ENCODE results near the gene ZNF493.
A peak's percentile ranks its signal among the peaks of the same experiment; 100 is the strongest.

ZNF493 gene

GRCh38 chr19:21396893-21397572, at the start of gene ZNF493:
TSS of gene ZNF493 (plus strand) at chr19:21397133. CDS start at chr19:21397238, 105 bp downstream.
- peak; percentile 97 for DNase-seq

DNA sequence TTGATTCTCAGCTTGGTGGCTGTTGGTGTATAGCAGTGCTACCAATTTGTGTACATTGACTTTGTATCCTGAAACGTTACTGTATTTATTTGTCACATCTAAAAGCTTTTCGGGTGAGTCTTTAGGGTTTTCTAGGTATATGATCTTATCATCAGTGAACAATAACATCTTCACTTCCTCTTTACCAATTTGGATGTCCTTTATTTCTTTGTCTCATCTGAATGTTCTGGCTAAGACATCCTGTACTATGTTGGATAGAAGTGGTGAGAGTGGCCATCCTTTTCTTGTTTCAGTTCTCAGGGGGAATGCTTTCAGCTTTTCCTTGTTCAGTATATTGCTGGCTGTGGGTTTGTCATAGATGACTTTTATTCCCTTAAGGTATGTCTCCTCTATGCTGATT, 44.1 kb upstream of the ZNF493 start:
- DNase-seq: no peak

DNA sequence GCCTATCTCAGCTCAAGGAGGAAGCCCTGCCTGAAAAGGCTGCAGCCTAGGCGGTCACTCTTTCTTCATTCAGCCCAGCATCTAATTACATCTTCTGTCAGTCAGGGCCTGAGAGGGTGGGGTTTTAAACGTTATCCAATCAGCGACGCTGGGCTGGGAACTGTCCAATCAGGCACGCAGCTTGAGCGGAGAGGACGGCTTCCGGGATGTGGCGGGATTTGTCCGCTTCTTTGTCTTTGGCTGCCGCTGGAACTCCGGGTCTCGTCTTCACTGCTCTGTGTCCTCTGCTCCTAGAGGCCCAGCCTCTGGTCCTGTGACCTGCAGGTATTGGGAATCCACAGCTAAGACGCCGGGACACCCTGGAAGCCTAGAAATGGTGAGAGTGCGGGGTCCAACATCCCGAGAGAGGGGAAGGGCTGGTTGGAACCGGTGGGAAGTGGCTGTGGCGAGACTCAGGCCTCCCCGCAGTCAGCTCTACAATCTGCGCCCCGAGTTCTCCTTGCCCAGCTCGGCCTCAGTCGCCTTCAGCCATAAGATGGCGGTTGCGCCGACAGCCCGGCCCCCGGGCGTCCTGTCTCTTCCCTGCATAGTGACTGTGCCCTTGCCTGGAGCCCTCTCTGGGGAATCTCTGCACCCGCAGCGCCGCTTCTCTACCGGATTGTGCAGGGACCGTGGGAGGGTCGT, 38.0 kb upstream of the ZNF493 start, which contains the start of gene ZNF738:
TSS of gene ZNF738 (plus strand) at position 233 of the 684 bp plus-strand sequence. CDS start at position 374, 141 bp downstream.
- peak; percentile 97 for DNase-seq

GRCh38 chr19:21362291-21362690, 34.6 kb upstream of the ZNF493 start:
- DNase-seq: no peak

- DNase-seq: no peak
Measured at GRCh38 chr19:21383980-21384582, 12.9 kb upstream of the ZNF493 start.

DNA sequence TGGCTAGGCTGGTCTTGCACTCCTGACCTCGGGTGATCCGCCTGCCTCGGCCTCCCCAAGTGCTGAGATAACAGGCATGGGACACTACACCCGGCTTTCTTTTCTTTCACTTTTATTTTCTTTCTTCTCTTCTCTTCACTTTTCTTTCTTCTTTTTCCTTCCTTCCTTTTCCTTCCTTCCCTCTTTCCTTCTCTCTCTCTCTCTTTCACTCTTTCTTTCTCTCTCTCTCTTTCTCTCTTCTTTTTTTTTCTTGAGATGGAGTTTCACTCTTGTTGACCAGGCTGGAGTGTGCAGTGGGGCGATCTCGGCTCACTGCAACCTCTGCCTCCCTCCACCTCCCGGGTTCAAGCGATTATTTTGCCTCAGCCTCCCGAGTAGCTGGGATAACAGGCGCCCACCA, 812 bp upstream of the ZNF493 start:
- DNase-seq: no peak

DNA sequence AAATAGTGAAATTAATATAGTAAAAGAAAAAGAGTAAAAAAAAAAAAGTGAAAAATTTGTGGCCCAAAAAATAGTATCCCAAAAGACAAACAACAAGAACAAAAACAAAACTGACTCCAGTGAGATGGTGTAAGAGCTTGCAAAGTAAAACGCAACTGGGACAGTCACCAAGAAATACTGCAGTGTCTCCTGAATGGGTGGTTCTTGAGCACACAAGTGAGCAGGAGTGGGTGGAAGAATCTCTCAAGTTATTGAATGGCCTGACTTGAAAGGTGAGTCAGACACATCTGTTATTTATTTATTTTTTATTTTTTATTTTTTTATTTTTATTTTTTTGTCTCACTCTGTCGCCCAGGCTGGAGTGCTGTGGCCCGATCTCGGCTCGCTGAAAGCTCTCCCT, 1.9 kb downstream of the ZNF493 start:
- DNase-seq: no peak

- no peak for DNase-seq
Measured at GRCh38 chr19:21402303-21402985, 5.5 kb downstream of the ZNF493 start.

GRCh38 chr19:21410166-21410565, 13.2 kb downstream of the ZNF493 start:
- DNase-seq: no peak

GRCh38 chr19:21422244-21422643, 25.3 kb downstream of the ZNF493 start:
- no peak for DNase-seq

DNA sequence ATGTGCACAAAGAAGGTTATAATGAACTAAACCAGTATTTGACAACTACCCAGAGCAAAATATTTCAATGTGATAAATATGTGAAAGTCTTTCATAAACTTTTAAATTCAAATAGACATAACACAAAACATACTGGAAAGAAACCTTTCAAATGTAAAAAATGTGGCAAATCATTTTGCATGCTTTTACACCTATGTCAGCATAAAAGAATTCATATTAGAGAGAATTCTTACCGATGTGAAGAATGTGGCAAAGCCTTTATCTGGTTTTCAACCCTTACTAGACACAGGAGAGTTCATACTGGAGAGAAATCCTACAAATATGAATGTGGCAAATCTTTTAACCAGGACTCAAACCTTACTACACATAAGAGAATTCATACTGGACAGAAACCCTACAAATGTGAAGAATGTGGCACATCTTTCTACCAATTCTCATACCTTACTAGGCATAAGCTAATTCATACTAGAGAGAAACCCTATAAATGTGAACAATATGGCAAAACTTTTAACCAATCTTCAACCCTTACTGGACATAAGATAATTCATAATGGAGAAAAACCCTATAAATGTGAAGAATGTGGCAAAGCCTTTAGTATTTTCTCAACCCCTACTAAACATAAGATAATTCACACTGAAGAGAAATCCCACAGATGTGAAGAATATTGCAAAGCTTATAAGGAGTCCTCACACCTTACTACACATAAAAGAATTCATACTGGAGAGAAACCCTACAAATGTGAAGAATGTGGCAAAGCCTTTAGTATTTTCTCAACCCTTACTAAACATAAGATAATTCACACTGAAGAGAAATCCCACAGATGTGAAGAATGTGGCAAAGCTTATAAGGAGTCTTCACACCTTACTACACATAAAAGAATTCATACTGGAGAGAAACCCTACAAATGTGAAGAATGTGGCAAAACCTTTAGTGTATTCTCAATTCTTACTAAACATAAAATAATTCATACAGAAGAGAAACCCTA, 26.4 kb downstream of the ZNF493 start:
- DNase-seq: no peak

DNA sequence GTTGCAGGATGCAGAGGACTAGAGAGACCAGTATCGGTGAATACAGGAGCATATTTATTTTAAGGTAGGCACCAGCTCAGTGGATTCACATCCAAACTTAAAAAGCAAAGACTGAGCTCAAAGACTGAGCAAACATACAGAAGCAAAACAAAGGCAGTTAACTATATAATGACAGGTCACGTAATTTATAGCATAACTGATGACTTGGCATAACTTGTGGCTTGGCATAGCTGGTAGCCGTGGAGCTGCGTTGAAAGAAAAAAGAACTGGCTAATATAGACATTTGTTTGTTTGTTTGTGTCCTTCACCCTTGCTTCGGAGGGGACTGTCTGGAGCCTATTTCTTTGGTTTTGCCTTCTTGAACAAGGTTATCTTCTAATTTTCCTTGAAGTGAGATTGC, 33.7 kb downstream of the ZNF493 start:
- DNase-seq: peak; percentile 13

DNA sequence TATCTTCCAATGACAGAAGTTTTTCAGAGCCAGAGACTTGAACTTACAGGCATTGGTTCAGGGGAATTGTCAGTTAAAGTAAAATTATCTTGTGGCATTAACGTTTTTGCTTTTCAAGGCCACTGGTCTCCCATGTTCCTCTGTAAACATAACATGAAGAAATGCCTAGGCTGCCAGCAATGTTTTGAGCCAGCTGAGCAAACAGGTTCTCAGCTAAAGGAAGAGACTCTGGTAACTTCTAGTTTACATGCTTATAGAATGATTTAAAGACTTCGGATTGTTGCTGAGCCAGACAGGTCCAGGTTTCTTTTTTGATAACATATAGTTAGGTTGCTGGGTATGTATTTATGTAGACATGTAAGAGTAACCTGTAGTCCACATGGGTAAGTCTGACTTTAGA, 35.7 kb downstream of the ZNF493 start:
- no peak for DNase-seq

DNA sequence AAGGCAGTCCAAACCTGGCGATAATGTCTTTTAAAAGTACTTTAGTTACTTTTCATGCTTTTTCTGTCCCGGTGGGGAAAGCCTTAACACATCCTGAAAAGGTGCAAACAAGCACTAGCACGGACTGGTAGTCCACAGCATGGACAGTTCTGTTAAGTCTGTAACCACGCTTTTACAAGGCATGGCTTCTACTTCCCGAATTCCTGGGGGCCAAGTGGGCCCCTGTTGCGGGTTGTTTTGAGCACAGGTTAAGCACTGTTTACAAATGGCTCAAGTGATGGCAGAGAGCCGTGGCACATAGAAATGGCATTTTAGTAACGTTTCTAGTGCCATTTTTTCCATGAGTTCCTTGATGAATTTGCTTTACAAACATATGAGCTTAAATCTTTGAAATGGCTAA, 37.6 kb downstream of the ZNF493 start:
- no peak for DNase-seq

- DNase-seq: no peak
Measured at GRCh38 chr19:21434967-21435544, 38.1 kb downstream of the ZNF493 start.

GRCh38 chr19:21439201-21439751, 42.3 kb downstream of the ZNF493 start:
- peak; percentile 12 for DNase-seq

- no peak for DNase-seq
Measured at GRCh38 chr19:21440321-21440720, 43.4 kb downstream of the ZNF493 start.

DNA sequence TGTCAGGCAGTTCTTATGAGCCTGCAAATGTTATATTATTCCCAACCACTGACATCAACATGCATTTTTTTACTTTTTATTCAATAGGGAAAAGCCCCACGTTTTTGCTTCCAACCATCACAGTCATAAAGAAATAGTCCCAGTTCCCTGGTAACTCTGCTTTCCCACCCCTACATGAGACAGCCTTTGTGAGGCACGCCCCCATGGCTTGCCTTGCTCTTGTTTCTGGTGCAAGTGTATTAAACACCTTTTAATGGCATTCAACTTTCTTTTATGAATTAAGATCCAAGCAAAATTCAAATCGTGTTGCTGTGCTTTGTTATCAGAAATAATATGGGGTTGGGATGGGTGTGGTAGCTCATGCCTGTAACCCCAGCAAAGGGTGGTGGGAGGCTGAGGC, 54.3 kb downstream of the ZNF493 start:
- no peak for DNase-seq

DNA sequence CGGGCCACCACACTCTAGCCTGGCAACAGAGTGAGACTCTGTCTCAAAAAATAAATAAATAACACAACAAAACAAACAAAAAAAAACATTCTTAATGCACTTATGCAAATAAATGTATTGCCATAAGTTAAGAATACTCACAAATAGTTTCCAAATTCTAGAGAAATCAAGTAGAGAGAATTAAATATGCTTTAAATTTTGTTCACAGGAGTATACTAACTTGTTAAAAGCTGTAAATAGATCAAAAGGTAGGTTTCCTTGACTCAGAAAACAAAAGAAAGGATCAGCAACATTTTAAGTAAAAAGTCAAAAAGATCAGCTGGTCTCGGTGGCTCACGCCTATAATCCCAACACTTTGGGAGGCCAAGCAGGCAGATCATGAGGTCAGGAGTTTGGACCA, 58.0 kb downstream of the ZNF493 start:
- DNase-seq: peak; percentile 19

DNA sequence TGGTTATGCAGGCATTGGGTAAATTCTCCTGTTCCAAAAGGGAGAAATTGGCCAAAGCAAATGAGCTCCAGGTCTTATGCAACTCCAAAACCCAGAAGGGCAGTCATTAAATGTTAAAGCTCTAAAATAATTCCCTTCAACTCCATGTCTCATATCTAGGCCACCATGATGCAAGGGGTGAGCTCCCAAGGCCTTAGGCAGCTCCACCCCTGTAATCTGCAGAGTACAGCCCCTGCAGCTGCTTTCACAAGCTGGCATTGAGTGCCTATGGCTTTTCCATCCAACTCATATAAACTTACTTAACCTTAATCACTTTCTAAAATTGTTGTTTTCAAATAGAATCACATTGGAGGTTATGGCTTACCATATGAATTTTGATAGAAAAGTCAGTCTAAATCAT, 63.8 kb downstream of the ZNF493 start:
- peak; percentile 29 for DNase-seq

DNA sequence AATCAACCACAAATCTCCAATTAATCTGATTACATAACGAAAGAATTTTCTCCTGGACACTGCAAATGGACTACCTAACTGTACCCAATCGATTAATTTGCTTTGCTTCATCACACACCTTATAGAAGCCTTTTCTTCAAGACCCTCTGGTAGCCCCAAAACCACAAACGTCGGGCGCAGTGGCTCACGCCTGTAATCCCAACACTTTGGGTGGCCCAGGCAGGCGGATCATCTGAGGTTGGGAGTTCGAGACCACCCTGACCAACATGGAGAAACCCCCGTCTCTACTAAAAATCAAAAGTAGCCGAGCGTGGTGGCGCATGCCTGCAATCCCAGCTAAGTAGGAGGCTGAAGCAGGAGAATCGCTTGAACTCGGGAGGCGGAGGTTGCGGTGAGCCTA, 65.6 kb downstream of the ZNF493 start:
- DNase-seq: no peak

Data from hematopoietic multipotent progenitor cell treated with erythropoietin and hydrocortisone succinate and interleukin-3 and kit ligand, for 4 days (in vitro differentiated cells).